B cell (primary cell): ENCODE results near the gene TMEM232.

Experiments used
- CTCF ChIP-seq: fragments of 200-600 bp; IDR thresholded peaks from one replicate; pipeline ENCODE4 v1.8.0; 2022; ENCODE audit warnings: antibody characterized with exemption, mild to moderate bottlenecking
- EZH2 ChIP-seq: IDR thresholded peaks from 2 replicates; pipeline ENCODE4 v1.6.1; 2012; ENCODE audit warnings: borderline replicate concordance, low read depth, mild to moderate bottlenecking, moderate library complexity, low read length; ENCODE audit not compliant: insufficient read depth, poor library complexity, severe bottlenecking

- TF ChIP-seq EZH2 (no peak), CTCF (no peak)
Measured at GRCh38 chr5:110547495-110547894, 179.0 kb downstream of the TMEM232 start.
